GM19193 (cell line): ENCODE results near the gene C2orf81.
A peak's percentile ranks its signal among the peaks of the same experiment; 100 is the strongest.

ENCODE experiments used
- POLR2A ChIP-seq: IDR thresholded peaks from 4 replicates; pipeline ENCODE4 v1.6.1; 2011; ENCODE audit not compliant: insufficient read depth, insufficient read length; ENCODE audit errors: extremely low read depth

The C2orf81 gene

GRCh38 chr2:74447230-74447999, 26.0 kb upstream of the C2orf81 start:
- no peak for TF ChIP-seq POLR2A

DNA sequence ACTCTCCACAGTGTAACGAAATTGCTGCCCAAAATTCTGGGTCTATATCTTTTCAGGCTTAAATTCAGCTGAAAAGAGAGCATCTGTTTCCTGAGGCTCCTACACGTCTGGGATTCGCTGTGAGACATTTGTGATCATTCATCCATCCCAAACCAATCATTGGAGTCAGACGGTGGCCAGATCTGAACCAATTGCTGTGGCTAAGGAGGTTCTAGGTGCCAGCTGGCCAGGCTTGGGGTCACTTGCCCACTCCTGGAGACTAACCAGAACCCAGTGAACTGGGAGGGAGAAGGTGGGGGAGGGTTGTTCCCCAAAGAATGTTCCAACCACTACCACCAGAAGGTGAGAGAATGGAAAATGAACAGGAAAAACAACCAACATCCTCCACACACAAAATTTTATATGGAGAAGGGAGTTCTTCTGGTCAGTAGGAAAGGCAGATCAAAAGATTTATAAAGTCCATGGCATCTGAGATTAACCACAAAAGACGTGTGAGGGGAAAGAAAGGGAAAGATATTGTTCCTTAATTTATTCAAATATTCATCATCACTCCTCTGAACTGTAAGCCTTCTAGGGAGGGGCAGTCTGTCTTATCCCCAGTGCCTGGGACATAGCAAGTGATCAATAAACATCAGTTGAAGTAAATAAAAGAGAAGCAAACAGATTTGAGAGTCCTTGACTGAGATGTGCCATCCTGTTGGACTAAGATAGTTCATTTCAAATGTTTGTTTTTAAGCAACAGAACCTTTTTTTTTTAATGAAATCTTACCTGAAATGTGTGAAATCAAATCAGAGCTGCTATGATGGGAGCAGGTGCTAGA, 23.3 kb upstream of the C2orf81 start:
- no peak for TF ChIP-seq POLR2A

DNA sequence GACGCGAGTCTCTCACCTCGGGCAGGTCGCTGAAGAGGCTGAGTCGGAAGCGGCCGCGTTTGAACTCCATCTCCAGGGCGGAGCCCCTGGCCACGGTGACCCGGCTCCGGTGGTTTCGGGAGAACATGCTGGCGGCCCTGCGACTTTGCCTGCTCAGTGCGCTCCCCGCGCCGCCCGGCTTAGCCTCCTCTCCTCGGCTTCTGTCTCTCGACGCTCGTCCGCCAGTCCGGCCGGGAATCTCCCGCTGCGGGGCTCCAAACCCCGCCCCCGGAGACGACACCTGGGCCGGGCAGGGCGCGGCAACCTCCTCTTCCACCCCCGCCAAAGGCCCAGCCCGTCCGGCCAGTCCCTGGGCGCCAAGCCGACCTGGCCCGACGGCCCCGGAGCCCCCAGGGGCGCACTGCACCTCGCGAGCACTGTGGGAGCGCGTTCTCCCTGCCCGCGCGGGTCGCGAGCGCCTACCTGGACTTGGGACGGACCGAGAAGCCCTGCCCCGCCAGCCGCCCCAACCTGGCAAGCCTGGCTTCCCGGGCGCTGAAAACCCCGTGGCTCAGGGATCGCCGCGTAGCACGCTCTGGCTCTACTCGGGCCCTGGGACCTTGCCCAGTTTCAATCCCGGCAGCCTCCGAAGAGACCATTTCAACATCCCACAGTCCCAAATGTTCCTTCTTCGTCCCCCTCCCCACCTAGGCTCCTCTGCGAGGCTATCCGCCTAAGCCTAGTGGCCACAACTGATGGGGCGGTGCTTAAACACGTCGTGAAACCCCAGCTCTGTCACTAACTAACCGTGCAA, 20.5 kb upstream of the C2orf81 start, which contains the start of gene RTKN:
Gene RTKN, minus strand, starts transcription at position 248 of the 793 bp plus-strand sequence. Its CDS starts 121 bp downstream, at position 127.
- TF ChIP-seq POLR2A = peak; percentile 54

GRCh38 chr2:74441170-74441689, 19.8 kb upstream of the C2orf81 start:
- no peak for TF ChIP-seq POLR2A

DNA sequence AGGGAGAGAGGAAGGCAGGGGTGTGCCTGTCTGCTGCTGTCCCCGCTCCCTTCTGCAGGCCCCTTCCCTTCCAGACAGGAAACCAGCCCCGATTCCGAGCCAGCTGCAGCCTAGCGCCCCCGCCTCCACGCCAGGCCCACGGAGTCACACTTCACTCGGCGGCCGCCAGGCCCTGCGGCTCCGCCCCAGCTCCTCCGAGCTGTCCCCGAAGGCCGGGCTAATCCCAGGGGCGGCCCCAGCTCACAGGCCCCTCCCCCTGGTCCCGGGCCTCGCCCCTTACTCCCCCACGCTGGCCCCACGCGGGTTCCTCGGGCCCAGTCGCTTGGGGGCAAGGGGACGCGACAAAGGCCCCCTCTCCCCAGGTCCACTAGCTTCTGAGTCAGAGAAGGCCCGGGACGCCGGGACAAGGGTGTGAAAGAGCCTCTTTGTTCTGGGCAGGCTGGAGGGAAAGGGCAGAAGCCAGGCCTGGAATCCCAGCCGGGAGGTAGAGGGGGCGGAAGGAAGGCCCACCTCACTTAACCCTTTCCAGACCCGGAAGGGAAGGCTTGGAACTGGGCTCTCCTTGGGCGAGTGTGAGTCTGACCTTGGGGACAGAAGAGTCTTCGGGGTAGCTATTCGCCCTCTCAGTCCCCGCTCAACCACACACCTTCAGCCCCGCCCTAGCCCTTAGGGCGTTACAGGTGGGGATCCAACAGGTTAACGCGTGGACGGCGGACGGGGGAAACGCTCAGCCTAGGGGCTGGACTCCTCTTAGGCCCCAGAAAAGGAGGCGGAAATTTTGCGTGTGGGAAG, 19.2 kb upstream of the C2orf81 start:
- TF ChIP-seq POLR2A = peak; percentile 55

DNA sequence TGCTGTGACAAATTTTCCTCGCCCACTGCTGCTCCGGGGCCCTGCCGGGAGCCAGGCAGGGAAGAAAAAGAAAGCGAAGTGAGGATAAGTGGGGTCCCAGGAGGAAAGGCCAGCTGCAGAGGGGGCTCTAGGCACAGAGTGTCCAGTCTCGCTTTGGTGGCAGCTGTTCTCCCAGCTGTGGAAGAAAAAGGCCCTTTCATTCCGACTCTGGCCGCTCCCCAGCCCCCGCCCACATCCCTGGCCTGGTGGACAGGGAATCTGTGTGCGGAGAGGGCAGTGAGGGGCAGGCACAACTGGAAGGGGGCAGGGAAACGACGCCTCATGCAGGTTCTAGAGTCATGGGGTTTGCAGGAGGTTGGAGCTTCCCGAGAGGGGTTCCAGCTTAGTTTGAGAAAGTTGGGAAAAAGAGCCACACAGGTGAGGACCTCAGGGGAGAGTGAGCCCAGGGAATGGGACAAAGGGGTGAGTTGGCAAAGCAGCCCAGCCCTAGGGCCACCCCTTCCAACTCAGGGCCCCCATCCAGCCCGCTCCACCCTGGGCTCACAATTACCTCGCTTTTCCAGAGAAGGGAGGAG, 18.5 kb upstream of the C2orf81 start:
- no peak for TF ChIP-seq POLR2A

GRCh38 chr2:74439373-74439772, 18.0 kb upstream of the C2orf81 start:
- no peak for TF ChIP-seq POLR2A

- no peak for TF ChIP-seq POLR2A
Observed at GRCh38 chr2:74438248-74438647, 16.8 kb upstream of the C2orf81 start.

- no peak for TF ChIP-seq POLR2A
Observed at GRCh38 chr2:74436848-74437695, 15.7 kb upstream of the C2orf81 start.

- TF ChIP-seq POLR2A = no peak
Observed at GRCh38 chr2:74436111-74436805, 14.8 kb upstream of the C2orf81 start.

DNA sequence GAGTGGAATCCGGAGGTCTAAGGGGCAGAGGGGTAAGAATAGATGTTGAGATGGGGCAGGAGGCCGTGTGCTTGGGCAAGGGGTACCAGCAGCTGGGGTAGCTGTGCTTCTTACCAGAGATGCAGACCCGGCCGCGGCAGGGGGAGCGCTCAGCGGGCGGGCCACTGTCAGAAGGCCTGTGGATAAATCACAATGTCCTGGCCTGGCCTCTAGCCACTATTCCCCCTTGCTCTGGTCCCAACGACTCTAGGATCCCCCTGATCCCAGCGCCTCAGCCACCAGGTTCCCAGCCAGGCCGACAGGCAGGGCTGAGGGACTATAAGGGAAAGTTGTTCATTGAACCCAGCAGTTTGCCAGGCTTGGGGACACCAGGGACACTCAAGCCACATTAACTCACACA, 9.1 kb upstream of the C2orf81 start:
- no peak for TF ChIP-seq POLR2A
